Measurements from ENCODE around the gene BUD13.

BUD13 gene

GRCh38 chr11:116786326-116786725 is 13.5 kb upstream of the BUD13 start:
- Histone ChIP-seq H3K4me3 (ENCODE audit: low read depth, low read length) (no peak overlapping the region), H3K36me3 (ENCODE audit: control insufficient read depth in 2 of 2, insufficient read depth in 1 of 2, low read length in 2 of 2) (peaks cover 0 to 57% of the 10 kb centered on the region in 2 experiments; a peak in 1 of 3 replicates), H3K27ac (ENCODE audit: extremely low read depth, low read depth, low read length) (no peak overlapping the region), H3K4me1 (ENCODE audit: control insufficient read depth, insufficient read depth, low read length) (no peaks in the 10 kb centered on the region), H3K9me3 (ENCODE audit: control insufficient read depth, insufficient read depth, low read depth, low read length) (no peaks in the 10 kb centered on the region)
- POLR2A ChIA-PET = interaction anchor here (1.3 to 2.6 kb wide), 4 partner anchors 13 to 358 kb away, joined by 4 to 14 read pairs (median 6); partner anchors contain the start of genes BUD13 and PAFAH1B2
- TF ChIP-seq PRDM6 (tag by site-specific recombination; IDR thresholded peaks at IDR 0.05) (no peak), ZNF155 (tag by site-specific recombination; IDR thresholded peaks at IDR 0.05) (no peak), ZNF561 (tag by site-specific recombination; IDR thresholded peaks at IDR 0.05; ENCODE audit: borderline replicate concordance) (no peak), YY2 (tag by site-specific recombination; IDR thresholded peaks at IDR 0.05) (no peak), ZNF660 (tag by site-specific recombination; IDR thresholded peaks at IDR 0.05) (no peak), ZNF16 (tag by site-specific recombination; IDR thresholded peaks at IDR 0.05; ENCODE audit: low read depth) (no peak), ZNF148 (tag by site-specific recombination; IDR thresholded peaks at IDR 0.05; ENCODE audit: borderline replicate concordance) (no peak), MYNN (tag by site-specific recombination; IDR thresholded peaks at IDR 0.05; ENCODE audit: borderline replicate concordance) (no peak), INSM2 (tag by site-specific recombination; IDR thresholded peaks at IDR 0.05) (no peak), ZNF18 (tag by site-specific recombination; IDR thresholded peaks at IDR 0.05) (no peak), ZNF280C (tag by site-specific recombination; IDR thresholded peaks at IDR 0.05) (no peak), ZNF140 (tag by site-specific recombination; IDR thresholded peaks at IDR 0.05) (no peak), ZNF146 (tag by site-specific recombination; IDR thresholded peaks at IDR 0.05) (no peak), ZEB2 (tag by site-specific recombination; IDR thresholded peaks at IDR 0.05) (no peak)
- CTCF ChIA-PET = interaction anchor here (1.2 to 3.0 kb wide), 5 partner anchors 13 to 440 kb away, joined by 3 to 16 read pairs (median 5); no protein-coding TSS in a partner anchor

GRCh38 chr11:116782728-116783127 is 9.9 kb upstream of the BUD13 start:
- no peaks in the 10 kb centered on the region for H3K9me3 ChIP-seq (ENCODE audit: control insufficient read depth, insufficient read depth, low read depth, low read length)
- H3K4me3 ChIP-seq (ENCODE audit: low read depth, low read length) = no peak overlapping the region
- peaks cover 6 to 91% of the 10 kb centered on the region in 2 experiments; a peak in 2 of 3 replicates for H3K36me3 ChIP-seq (ENCODE audit: control insufficient read depth in 2 of 2, insufficient read depth in 1 of 2, low read length in 2 of 2)
- CTCF ChIA-PET = no interaction called here
- POLR2A ChIA-PET = interaction anchor here (1.3 kb wide), 1 partner anchor 8 kb away, joined by 3 read pairs; no protein-coding TSS in a partner anchor
- no peak overlapping the region for H3K27ac ChIP-seq (ENCODE audit: extremely low read depth, low read depth, low read length)
- no peaks in the 10 kb centered on the region for H3K4me1 ChIP-seq (ENCODE audit: control insufficient read depth, insufficient read depth, low read length)
- no peak for TF ChIP-seq ZNF610 (tag by site-specific recombination; IDR thresholded peaks at IDR 0.05; ENCODE audit: borderline replicate concordance)
- TF ChIP-seq ZNF2 (tag by site-specific recombination; IDR thresholded peaks at IDR 0.05) = no peak
- no peak for TF ChIP-seq GFI1B (tag by site-specific recombination; IDR thresholded peaks at IDR 0.05)
- TF ChIP-seq ELK4 (IDR thresholded peaks at IDR 0.05; ENCODE audit: borderline replicate concordance, low read depth, low read length) = no peak
- TF ChIP-seq ZNF416 (tag by site-specific recombination; IDR thresholded peaks at IDR 0.05) = no peak
- no peak for TF ChIP-seq TRIM28 (IDR thresholded peaks at IDR 0.05; ENCODE audit: borderline replicate concordance, low read length)
- TF ChIP-seq ZBTB17 (tag by site-specific recombination; IDR thresholded peaks at IDR 0.05) = no peak
- TF ChIP-seq ZNF600 (tag by site-specific recombination; IDR thresholded peaks at IDR 0.05) = no peak
